ENCODE measurements around the gene ZNF410.
"Not testable (repeated sequence)": the region's sequence is repeated elsewhere in the genome, so short reads cannot be mapped to it uniquely, and the experiment has no call there.

ZNF410 gene, protein sequence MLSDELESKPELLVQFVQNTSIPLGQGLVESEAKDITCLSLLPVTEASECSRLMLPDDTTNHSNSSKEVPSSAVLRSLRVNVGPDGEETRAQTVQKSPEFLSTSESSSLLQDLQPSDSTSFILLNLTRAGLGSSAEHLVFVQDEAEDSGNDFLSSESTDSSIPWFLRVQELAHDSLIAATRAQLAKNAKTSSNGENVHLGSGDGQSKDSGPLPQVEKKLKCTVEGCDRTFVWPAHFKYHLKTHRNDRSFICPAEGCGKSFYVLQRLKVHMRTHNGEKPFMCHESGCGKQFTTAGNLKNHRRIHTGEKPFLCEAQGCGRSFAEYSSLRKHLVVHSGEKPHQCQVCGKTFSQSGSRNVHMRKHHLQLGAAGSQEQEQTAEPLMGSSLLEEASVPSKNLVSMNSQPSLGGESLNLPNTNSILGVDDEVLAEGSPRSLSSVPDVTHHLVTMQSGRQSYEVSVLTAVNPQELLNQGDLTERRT

GRCh38 chr14:73886449-73887317, at the start of gene ZNF410:
TSS of gene ZNF410 (plus strand) at chr14:73886859. CDS start at chr14:73892176, 5,317 bp downstream.
- peak; percentile 73 to 96 (median 90) for DNase-seq
- intact Hi-C loops (cut with DNase I) = no loop called here

- intact Hi-C loops (cut with DNase I); DNase-seq: not testable (repeated sequence)
Measured at GRCh38 chr14:73838293-73839034, 48.2 kb upstream of the ZNF410 start.

- DNase-seq = no peak
- intact Hi-C loops (cut with DNase I) = no loop called here
Measured at GRCh38 chr14:73842201-73842600, 44.5 kb upstream of the ZNF410 start.

DNA sequence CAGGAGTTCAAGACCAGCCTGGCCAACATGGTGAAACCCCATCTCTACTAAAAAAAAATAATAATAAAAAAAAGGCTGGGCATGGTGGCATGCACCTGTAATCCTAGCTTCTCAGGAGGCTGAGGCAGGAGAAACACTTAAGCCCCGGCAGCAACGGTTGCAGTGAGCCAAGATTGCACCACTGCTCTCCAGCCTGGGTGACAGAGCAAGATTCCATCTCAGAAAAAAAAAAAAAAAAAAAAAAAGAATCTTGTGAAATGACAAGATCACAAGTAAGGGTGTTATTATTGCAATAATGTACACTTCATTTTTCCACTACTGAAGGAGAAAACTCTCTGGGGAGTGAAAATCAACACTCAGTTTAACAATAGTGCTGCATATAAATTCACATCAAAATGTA, 43.8 kb upstream of the ZNF410 start:
- DNase-seq = no peak
- intact Hi-C loops (cut with DNase I) = no loop called here

- intact Hi-C loops (cut with DNase I) = no loop called here
Measured at GRCh38 chr14:73843296-73843695, 43.4 kb upstream of the ZNF410 start.

GRCh38 chr14:73846947-73847346, 39.7 kb upstream of the ZNF410 start:
- DNase-seq = no peak
- intact Hi-C loops (cut with DNase I) = no loop called here

More at GRCh38 chr14:73843296-73843695, 43.4 kb upstream of the ZNF410 start:
- no peak for DNase-seq

GRCh38 chr14:73851000-73851399, 35.7 kb upstream of the ZNF410 start:
- intact Hi-C loops (cut with DNase I) = no loop called here
- DNase-seq = peak in 1 of 42 donors; percentile 5

DNA sequence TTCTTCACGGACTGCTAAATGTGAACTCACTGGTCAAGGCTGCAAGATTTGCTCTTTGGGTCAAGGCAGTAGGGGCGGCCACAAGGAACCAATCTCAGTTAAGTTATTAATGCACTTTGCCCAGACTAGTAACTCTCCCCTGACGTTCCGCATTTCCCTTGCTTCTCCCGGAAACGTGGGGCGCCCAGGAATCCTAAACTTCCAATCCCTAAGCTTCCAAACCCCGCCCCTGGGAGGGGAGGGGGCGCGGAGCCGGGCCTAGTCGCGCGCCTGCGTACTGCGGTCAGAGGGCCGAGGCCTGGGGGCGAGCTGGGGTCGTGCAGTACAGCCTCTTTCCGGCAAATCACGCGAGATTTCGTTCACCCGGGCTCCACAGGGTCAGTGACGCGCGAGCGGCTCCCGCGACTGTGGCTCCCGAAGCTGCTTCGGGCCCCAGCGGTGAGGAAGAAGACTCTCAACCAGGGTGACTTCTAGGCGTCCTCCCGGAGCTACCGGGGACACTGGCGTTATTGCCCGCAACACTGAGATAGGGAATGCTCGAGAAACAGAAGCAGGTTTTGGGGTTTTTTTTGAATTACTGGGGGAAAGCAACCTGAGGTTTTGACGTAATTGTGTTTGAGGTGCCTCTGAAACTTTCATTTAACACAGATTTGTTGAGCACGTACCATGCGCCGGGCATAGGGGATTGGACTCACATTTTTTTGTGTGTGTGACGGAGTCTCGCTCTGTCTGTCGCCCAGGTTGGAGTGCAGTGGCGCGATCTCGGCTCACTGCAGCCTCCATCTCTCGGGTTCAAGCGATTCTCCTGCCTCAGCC, 34.9 kb upstream of the ZNF410 start, which contains the start of gene PTGR2:
PTGR2 (plus strand) TSS at position 265 of the 816 bp plus-strand sequence. CDS start 7,032 bp downstream, outside the sequence.
- peak; percentile 87 to 98 (median 94) for DNase-seq
- intact Hi-C loops (cut with DNase I) = no loop called here

DNA sequence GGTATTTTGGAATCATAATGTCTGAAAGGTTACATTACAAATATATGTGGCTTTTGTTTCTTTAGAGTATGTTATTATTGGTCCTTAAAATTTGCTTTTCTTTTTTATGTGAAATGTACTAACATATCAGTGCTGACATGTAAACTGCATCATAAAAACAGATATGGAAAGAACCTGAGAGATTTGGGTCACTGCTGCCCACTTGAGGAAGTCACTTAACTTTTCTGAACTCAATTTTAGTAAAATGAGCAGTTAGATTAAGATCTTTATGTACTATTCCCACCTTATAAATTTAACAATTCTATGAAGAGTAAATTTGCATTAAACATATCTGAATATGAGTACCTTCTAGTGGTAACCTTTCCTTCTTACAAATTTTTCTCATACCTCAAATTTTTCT, 27.5 kb upstream of the ZNF410 start:
- intact Hi-C loops (cut with DNase I) = no loop called here
- no peak for DNase-seq

DNA sequence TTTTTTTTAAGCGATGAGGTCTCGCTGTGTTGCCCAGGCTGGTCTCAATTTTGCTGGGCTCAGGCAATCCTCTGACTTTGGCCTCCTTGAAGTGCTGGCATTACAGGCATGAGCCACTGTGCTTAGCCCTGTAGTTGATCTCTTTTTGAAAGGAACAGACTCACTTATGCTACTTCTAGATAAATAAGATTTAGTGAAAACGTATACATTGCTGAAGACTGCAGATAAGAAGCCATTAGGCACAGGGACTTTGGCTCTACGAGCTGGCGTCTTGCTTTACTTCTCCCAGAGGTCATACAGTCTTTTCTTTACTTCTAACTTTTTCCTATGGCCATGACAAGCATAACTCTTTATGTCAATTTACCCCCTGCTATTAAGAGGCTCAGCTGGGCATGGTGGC, 25.6 kb upstream of the ZNF410 start:
- intact Hi-C loops (cut with DNase I) = no loop called here
- DNase-seq = no peak

- DNase-seq = no peak
- intact Hi-C loops (cut with DNase I) = no loop called here
Measured at GRCh38 chr14:73862480-73862879, 24.2 kb upstream of the ZNF410 start.

- DNase-seq = no peak
- intact Hi-C loops (cut with DNase I) = no loop called here
Measured at GRCh38 chr14:73863209-73863608, 23.4 kb upstream of the ZNF410 start.

- intact Hi-C loops (cut with DNase I) = no loop called here
- no peak for DNase-seq
Measured at GRCh38 chr14:73865534-73866113, 21.0 kb upstream of the ZNF410 start.

- intact Hi-C loops (cut with DNase I); DNase-seq: not testable (repeated sequence)
Measured at GRCh38 chr14:73869754-73870153, 16.9 kb upstream of the ZNF410 start.

DNA sequence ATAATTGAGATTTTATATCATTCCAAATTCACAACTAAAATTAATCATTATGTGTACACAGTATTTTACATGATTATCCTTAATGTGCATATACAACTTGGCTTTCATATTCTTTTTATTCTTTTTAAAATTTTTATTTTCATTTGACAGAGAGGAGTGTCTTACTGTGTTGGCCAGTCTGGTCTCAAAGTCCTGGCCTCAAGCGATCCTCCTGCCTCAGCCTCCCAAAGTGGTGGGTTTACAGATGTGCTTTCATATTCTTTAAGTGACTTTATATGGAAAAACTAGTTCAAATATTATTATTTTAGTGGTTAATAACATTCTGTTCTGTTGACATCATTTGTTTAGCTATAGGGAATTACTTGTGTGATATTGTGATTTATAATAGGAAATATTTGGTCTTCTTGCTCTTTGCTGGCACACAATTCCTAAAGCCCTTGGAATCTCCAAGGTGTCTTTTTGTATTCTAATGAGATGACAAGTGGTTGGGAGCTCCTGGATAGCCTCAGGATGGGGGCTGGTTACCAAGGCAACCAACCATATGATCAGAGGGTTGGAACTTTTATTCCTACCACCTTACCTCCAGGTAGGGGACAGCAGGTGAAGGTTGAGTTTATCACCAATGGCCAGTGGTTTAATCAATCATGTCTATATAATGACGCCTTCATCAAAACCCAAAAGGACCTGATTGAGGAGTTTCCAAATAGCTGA, 16.0 kb upstream of the ZNF410 start:
- intact Hi-C loops (cut with DNase I) = no loop called here
- DNase-seq = no peak

DNA sequence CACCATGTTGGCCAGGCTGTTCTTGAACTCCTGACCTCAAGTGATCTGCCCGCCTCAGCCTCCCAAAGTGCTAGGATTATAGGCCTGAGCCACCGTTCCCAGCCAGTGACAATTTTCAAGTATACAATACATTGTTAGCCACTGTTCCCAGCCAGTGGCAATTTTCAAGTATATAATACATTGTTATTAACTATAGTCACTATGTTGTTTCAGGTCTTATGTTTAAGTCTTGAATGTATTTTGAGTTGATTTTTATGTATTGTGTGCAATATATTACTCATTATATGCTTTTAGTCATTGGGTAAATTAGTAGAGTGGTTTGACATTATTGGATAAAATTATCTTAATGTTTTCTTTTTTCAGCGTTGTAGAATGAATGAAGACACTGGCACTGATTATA, 13.0 kb upstream of the ZNF410 start:
- no peak for DNase-seq
- intact Hi-C loops (cut with DNase I) = no loop called here

GRCh38 chr14:73877790-73878189, 8.9 kb upstream of the ZNF410 start:
- intact Hi-C loops (cut with DNase I) = no loop called here
- no peak for DNase-seq
